IPS DF 4.7 (cell line): ENCODE results near the gene TNFRSF13B.
"Not testable (repeated sequence)": the region's sequence is repeated elsewhere in the genome, so short reads cannot be mapped to it uniquely, and the experiment has no call there.

Source experiments
- DNase-seq: peaks from one replicate; pipeline ENCODE4 v3.0.0-alpha.2; 2013; ENCODE audit warnings: low spot score; ENCODE audit errors: extremely low read depth

Gene TNFRSF13B

DNA sequence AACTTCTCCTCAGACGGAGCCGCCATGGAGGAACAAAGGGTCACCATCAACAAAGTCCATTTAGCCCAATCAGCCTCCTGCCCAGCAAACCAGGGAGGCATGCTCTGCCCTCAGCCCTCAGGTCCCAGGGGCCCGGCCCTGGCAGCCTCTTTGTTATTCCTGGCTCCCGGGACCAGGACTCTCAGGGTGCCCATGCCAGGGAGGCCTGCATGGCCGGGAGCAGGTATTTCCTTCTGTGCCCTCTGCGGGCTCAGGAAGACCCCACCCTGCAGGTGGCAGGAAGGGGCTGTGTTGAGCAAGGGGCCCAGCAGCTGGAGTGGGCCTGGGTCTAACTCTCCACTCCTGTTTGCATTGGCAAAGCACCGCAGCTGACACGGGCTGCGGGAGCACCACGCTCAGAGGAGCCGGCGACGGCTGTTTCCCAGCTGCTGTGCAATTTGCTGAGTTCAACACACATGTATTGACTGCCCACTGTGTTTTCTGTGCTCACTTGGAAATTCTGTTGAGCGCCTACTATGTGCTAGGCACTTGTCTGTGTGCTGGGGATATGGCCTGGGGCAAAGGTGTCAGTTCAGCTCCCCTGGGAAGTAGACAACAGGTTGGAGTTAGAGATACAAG lies 33.2 kb upstream of the TNFRSF13B start:
- DNase-seq: not testable (repeated sequence)

DNA sequence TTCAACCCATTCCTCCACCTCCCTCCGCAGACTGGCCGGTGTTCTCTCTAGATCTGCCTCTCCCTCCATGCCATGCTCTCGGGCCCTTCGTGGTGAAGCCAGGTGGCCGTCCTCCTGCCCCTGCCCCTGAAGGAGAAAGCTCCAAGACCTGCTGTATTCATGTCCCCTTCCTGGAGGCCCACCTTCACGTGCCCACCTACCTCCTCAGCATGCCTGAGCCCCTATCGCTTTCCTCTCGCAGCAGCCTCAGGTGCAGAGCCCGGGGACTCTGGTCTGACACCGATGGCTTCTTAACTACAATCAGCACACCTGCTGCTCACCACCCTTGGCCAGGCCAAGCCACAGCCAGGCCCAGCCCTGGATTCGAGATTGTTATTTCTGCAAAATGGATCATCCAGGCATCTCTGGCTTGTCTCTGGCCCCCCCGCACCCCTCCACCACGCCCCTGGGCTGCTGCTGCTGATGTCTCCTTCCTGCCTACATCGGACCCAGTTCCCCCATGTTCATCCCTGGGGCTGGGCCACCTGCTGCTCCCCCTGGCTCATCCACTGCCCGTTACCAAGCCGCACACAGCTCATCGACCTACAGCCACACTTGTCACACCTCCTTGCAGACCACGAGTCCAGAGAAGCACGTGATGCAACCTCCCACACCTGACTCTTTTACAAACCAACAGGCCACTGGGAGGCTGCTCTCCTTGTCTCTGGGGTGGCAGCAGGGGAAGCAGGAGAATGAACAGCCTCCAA lies 32.5 kb upstream of the TNFRSF13B start:
- DNase-seq: no peak

DNA sequence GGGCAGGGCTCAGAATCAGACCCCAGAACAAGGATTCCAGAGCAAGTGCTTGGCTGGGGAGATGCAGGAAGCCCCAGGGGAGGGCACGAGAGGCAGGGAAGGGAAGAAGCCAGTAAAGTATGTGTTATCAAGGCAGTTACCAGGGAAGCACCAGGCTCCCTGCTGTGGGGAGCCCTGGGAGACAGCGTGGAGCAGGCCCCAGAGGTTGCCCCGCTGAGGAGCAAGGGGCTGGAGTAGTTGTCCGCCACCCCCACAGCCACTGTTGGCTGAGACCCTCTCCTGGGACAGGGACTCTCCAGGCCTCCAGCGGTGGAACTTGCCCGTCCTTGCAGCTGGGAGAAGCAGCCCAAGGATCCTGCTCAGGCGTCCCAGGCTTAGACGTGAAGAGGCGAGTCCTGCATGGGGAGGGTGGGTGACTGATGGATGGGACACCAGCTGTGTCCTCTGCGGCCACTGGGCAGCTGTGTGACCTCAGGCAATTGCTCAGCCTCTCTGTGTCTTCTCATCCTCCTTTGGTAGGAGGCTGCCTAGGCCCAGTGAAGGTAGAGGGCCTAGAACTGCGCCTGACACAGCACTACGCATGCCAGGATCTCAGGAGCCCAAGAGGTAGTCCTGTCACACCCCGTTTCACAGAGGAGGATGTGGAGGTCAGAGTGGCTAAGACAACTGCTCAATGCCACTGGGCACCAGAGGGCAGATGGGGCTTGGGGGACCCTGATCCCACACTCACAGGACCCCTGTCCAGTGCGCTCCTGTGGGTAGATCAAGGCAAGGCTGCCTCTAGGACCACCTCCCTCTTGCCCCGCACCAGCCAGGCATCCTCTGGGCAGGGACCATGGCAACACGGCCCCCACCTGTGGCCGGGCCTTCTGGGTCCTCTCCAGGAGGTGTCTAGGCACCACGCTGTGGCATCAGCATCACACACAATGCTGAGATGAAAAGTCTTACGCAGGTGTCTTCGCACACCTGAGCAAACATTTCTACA lies 31.1 kb upstream of the TNFRSF13B start:
- not testable (repeated sequence) for DNase-seq

DNA sequence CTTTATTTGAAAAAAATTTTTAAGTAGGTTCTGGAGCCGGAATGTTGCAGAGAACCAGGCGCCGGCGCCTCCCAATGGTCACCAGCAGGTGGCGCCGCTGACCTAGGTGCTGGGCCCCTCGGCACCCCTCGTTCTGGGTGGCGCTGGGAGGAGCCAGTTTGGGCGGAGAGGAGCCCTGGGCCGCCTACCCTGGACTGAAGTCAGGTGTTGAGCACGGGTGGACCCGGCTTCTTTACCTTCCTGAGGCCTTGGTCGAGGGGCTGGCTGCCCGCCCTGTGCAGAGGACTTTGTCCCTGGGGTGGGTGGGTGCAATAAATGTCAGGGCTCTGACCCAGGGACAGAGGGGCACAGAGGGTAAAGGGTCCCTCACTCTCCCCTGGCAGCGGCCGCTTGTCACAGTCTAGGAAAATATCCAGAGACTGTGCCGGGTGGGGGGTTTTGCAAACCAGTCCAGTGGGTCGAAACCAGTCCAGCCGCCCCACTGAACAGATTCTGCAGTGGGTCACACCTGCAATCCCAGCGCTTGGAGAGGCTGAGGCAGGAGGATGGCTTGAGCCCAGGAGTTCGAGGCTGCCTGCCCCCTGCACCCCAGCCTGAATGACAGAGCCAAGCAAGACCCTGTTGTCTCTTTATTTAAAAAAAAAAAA lies 30.1 kb upstream of the TNFRSF13B start:
- no peak for DNase-seq

DNA sequence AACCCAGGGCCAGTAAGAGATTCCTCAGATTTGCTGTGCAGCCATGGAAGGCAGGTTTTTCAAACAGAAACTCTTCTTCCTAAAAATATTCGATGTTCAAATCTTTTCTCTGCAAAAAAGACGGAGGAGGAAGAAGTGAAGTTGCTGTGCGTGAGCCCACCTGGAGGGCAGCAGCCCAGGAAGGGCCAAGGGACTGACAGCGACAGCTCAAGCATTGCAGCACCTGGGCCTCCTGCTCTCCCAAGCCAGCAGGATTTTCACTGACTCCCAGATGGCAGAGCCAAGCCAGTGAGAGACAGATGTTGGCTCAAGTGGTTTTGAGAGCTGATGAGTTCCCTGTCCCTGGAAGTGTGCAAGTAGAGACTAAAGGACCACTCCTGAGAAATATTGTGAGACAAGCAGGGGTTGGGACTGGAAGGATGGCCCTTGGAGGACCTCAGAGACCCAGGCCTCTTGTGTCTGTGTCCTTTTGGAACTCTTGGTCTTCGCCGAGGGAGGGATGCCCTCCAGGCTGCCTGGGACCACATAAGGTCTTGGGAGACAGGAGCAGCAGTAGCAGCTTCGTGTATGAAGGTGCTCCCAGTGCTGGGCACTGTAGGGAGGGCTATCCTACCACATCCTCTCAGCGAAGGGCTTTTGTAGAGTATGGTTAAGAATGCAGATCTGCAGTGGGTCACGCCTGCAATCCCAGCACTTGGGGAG lies 29.3 kb upstream of the TNFRSF13B start:
- DNase-seq: no peak

DNA sequence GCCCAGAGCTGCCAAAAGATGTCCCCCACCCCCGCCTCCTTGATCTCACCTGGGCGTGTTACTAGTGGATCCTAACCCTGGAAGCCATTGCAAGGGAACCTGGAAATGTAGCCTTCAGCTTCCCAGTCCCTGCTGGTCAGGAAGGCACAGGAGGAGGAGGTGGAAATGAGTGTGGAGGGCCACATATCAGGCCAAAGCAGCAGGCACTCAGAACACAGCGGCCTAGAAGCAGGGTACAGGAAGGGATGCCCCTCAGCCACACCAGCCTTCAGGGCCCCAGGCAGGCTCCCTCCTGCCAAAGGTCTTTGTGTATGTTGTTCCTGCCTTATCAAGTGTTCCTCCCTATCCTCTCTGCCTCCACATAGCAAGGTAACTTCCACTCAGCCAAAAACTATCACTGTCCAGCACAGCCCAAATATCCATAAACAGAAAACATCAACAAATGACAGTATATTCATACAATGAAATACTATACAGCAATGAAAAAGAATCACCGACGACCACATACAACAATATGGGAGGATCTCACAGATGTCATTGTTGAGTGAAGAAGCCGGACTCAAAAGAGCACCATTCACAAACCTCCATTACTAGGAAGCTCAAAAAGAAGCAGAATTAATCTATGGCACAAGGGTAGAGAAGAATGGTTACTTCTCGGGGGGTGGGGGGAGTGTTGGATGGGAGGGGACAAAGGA lies 28.2 kb upstream of the TNFRSF13B start:
- DNase-seq: no peak

DNA sequence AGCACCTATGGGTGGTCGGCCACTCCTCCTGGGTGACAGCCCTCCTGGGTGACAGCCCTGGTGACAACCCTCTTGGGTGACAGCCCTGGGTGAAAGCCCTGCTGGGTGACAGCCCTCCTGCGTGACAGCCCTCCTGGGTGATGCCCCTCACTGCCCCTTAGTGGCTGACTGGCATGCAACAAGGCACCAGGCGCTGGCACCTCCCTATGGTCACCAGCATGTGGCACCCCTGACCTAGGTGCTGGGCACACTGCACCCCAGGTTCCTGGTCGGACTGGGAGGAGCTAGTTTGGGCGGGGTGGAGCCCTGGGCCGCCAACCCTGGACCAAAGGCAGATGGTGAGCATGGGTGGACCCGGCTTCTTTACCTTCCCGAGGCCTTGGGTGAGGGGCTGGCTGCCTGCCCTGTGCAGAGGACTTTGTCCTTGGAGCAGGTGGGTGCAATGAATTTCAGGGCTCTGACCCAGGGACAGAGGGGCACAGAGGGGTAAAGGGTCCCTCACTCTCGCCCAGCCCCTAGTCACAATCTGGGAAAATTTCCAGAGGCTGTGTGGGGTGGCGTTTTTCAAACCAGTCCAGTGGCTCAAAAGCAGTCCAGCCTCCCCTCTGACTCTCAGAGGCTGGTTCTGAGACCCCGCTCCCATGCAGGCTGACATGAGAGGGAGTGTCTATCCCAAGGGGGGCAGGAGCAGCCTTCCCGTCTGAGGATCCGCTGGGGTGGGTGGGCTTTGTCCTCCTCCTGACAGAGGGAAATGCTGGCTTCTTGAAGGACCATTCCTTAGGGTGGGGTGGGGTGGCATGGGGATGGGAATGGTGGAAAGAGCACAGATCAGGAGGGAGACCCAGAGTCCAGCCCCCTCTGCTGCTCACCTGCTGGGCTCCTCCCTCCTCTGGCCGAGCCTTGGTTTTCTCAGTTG lies 25.9 kb upstream of the TNFRSF13B start:
- DNase-seq: no peak

DNA sequence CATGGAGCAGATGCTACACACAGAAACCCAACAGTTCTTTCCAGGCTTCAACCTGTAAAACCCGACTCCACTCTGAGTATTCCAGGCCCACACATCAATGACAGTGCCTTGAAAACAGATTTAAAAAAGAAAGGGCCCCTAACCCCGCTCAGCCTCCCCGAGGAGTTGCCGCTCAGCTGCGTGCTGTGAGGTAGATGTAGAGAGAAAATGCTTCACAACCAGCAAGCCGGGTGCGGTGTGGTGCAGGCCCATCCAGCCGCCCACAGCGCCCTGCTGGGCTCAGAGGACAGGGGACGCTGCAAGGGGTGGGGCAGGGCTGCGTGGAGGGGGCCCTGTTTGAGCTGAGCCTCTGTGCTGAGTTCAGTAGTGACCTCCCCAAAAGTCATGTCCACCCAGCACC lies 24.8 kb upstream of the TNFRSF13B start:
- not testable (repeated sequence) for DNase-seq

DNA sequence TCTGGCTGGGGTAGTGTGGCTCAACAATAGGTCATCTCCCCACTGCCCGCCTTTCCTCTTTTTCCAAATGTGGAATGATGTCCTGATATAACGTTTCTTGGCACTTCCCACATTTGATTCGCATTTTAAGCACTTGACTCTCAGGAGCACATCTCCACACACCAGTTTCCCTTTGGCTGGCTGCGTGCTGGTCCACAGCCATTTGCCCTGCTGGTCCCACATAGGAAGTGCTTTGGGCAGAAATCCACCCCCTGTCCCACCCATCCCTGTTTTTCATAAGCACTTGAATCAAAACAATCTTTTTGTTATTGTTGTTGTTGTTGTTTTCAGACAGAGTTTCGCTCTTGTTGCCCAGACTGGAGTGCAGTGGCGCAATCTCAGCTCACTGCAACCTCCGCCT lies 24.0 kb upstream of the TNFRSF13B start:
- no peak for DNase-seq

DNA sequence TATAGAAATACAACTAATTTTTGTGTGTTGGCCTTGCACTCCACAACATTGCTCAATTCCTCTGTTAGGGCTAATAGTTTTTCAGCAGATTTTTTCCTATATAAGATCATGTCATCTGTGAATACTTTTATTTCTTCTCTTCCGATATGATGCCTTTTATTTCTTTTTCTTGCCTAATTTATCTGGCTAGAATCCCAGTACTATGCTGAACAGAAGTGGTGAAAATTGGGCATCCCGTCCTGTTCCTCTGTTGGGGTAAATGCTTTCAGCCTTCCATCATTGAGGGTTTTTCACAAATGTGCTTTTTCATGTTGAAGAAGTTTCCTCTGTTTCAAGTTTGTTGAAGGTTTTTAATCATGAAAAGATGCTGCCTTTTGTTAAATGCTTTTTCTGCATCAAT lies 22.7 kb upstream of the TNFRSF13B start:
- no peak for DNase-seq

DNA sequence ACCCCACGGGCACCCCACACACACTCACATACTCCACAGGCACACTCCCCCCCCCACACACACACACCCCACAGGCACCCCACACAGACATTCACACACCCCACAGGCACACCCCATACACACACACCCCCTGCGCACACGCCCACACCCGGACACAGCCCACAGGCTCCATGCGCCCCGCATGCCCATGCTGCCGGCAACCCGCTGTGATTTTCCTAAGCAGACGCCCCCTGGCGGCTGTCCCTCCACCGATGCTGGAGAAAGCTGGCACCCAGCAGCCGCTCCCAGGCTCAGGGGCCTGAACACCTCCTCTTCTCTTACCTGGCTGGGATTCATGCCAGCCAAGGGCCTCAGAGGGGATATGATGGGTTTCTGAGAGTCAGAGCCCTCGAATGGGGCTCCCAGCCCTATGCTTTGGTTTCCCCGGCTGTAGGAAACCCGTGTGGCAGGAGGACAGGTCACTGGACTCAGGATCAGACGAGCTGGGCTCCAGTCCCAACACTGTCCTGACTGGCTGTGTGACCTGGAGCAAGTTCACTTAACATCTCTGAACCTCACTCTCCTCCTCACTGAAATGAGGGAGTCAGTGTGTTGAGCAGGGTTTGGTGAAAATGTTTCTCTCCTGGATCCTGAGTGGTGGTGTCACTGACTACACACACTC lies 19.6 kb upstream of the TNFRSF13B start:
- DNase-seq: no peak

DNA sequence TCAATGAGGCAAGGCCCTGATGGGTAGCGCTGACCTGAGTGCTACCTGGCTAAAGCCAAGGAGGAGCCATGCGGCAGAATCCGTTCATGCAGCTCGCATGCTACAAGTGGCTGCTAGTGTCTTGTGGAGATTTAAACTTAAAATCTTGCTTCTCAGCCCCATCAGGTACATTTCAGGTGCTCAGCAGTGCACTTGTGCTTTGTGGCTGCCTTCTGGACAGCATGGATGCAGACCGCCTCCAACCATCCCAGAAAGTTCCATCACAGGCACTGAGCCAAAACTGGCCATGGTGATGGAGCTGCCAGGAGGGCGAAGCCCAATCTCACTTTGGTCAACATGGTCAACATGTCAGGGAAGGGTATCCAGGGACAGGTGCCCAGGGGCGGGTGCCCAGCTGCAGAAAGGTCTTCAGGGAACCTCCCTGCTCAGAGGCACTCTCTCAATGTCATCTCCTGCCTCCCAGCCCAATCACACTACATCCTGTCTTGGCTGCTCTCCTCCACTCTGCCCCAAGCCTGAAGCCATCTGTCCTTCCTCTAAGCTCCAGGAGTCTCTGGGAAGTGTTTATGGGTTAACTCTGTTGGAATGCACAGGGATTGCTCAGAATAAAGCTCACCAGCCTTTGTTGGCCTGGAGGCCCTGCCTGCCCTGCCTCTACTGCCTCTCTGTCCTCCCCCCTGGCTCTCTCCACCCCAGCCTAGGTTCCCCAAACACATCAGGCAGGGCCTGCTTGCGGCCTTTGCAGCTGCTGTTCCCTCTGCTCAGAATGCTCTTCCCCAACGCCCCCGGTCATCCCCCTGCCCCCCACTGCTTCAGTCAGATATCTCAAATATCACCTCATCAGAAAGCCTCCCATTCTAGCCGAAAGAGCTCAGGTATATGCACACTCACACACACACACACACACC lies 18.3 kb upstream of the TNFRSF13B start:
- DNase-seq: no peak

DNA sequence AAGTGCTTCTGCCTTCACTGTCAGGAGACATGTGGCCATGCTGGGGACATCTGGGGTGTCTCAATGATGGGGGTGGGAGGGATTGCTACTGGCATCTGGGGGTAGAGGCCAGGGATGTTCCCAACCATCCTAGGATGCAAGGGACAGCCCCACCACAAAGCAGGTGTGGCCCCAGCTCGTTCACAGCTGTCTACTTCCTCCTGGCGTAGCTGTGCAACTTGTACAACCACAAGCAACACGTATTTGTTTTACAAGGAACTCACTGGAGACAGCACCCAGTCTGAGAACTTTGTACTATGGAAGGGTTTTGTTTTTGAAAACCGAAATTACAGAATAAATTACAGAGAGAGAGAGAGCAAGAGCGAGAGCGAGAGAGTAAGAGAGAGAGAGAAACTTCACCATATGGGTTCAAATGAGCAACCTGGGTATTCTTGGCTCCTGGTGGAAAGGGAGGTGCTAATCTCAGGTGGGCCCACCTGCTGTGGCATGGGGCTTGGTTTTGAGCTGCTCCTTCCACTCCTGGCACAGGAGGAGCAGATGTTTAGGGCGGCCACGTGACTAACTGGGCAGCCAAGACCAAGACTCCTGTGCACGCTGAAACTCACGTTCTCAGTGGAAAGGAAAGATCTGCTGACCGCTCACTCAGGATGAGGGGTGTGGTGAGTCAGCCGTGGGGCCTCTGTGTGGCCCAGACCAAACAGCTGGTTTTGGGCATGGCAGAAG lies 17.5 kb upstream of the TNFRSF13B start:
- no peak for DNase-seq

DNA sequence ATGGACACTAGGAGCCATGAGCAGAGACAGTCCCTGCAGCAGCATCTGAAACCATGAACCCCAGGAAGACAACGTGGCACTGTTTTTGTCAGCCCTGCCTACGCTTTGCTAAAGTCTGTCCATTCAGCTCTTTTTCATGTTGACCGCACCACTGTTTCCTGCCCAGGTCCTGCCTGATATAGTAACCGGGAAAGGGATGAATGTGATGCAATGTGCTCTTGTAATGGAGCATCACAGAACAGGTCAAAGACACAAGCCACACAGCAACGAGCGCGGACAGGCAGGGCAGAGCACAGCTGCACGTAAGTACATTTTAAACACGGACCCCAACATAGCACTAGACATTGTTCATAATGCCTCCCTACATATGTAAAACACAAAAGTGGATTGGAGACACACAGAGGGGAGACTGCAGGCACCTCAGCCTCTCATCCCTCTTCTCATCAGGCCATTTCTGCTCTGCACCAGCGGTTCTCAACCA lies 16.9 kb upstream of the TNFRSF13B start:
- DNase-seq: no peak

DNA sequence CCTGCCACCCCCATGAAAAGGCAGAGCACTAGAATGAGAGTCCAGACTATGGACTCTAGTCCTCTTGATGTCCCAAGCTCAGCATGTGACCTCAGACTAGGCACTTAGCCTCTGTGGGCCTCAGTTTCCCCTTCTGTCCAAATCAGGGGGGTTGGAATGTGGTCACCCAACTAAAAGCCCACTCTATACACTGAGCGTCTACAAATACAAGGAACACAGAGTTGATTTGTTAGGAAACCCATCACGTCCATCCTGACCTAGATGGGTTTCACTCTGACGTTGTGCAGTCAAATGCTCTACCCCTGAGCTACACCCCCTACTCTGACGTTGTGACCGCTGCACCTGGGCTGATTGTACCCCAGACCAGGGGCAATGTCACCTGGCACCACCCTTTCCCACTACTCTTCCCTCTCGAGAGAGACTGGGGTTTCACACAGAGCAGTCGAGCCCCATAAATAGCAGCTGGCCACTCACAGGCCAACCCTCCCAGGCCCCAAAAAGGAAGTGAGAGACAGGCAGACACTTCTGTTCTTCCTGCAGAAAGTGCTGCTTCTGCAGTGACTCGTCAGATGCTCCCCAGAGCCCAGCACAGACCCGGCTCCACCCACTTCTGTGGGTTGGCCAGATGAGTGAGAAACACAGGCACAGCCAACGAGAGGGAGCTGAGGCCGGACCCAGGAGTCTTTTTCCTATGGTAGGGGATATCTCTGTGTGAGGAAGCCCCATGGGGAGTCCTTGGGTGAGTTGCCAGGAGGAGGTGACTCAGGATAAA lies 16.1 kb upstream of the TNFRSF13B start:
- DNase-seq: no peak
